GM18868 (cell line): ENCODE results near the gene ACSM2B.
"Not testable (repeated sequence)": the region's sequence is repeated elsewhere in the genome, so short reads cannot be mapped to it uniquely, and the experiment has no call there.

Experiments
- ATAC-seq: cut with Tn5 transposase; IDR thresholded peaks from one replicate; pipeline ENCODE4 v1.9.1; 2021; ENCODE audit warnings: mild to moderate bottlenecking, moderate library complexity; ENCODE audit not compliant: unreplicated experiment

ACSM2B gene

GRCh38 chr16:20576145-20576544 lies at the start of gene ACSM2B:
Gene ACSM2B, minus strand, starts transcription at chr16:20576367. Its CDS starts 11,522 bp downstream, at chr16:20564845.
- not testable (repeated sequence) for ATAC-seq

GRCh38 chr16:20624882-20625807 lies 49.0 kb upstream of the ACSM2B start:
- no peak for ATAC-seq

DNA sequence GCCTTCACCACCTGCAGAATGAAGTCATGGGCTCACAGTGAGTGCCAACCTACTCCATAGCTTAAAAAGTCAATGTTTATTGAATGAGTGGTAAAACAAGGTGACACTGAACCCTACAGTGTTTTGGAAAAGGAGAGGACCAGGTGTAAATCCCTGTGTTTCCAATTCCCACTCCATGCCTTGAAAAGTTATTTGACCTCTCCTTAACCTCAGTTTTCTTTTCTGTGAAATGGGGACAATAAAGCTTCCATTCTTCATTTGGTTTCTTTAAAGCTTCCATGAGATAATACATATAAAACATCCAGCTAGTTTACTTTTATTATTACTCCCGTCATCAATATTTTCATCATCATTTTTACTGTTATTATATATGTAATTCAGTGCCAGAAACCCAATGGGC lies 48.0 kb upstream of the ACSM2B start:
- ATAC-seq, result no peak

- ATAC-seq, result no peak
These were observed 46.3 kb upstream of the ACSM2B start for GRCh38 chr16:20622498-20622870.

- no peak for ATAC-seq
These were observed 45.2 kb upstream of the ACSM2B start for GRCh38 chr16:20621406-20621805.

- no peak for ATAC-seq
These were observed 44.6 kb upstream of the ACSM2B start for GRCh38 chr16:20620770-20621169.

DNA sequence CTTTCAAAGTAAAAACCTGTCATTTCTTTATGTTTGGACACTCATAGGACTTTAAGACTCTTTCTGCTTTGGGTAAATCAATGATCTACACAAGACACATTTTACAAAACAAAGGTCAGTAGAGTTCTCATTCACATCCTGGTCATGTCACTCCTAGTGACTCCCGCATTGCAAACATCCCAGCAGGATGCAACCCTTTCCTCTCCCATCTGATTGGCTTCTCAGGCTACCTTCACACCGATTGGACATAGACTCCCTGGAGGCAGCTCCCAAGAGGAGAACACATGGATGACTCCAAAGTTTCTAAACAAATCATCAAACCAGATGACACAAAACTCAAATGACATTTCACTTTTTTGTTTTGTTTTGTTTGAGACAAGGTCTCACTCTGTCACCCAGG lies 43.8 kb upstream of the ACSM2B start:
- ATAC-seq, result no peak

DNA sequence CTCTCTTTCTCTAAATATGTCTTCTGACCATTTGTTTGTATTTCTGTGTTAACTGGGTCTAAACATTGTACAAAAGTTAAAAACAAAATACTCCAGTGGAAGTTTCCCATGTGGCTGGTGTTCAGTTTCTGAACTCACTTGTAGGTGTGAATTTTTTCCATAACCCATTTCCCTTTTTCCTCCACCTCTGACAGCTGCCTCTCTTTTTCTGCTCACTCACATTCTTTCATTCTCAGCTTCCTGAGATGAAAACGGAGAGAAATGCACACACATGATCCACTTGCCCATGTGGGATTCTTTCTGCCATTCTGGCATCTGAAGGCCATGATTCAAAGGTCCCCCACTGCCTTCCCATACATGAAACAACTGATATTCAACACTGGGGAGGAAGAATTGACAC lies 41.1 kb upstream of the ACSM2B start:
- ATAC-seq, result no peak

DNA sequence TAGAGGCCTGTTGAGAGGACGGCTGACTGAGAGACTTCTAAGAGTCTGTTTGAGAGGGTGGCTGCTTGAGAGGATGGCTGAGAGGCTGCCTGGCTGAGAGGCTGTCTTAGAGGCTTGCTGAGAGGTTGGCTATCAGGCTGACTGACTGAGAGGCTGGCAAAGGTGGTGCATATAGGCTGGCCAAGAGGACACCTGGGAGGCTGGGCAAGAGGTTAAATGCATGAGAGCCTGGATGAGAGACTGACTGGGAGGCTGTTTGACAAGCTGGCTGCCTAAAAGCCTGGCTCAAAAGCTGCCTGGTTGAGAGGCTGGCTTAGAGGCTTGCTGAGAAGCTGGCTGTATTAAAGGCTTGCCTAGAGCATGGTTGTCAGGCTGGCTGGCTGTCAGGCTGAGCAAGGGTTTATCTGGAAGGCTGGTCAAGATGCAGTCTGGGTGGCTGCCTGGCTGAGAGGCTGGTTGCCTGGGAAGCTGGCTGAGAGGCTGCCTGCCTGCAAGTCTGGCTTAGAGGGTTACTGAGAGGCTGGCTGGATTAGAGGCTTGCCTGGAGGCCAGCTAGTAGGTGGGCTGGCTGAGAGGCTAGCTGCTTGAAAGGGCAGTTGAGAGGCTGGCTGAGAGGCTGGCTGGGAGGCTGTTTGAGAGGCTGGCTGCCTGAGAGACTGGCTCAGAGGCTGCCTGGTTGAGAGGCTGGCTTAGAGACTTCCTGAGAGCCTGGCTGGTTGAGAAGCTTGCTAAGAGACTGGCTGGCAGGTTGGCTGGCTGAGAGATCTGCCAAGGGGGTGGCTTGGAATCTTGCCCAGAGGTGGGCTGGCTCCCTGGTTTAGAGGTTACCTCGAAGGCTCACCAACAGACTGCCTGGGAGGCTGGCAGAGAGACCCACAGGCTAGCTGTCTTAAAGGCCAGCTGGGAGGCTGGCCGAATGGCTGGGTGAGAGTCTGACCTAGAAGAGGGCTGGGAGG lies 38.3 kb upstream of the ACSM2B start:
- ATAC-seq, result no peak

- ATAC-seq, result no peak
These were observed 37.5 kb upstream of the ACSM2B start for GRCh38 chr16:20613481-20614185.

- no peak for ATAC-seq
These were observed 36.6 kb upstream of the ACSM2B start for GRCh38 chr16:20612551-20613480.

DNA sequence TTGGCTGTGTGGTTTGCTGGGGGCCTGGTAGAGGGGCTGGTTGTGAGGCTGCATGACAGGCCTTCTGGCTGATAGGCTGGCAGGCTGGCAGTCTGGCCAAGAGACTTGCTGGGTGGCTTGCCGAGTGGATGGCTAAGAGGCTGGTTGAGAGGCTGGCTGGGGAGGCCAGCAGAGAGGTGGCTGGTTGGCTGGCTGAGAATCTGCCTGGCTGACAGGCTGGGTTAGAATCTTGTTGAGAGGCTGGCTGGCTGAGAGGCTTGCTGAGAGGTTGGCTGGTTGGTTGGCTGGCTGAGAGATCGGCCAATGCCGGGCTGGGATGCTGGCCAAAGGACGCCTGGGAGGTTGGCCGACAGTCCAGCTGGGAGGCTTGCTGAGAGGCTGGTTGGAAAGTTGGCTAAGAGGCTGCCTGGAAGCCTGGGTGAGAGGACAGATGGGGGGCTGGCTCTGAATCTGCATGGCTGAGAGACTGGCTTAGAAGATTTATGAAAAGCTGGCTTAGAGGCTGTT lies 35.9 kb upstream of the ACSM2B start:
- ATAC-seq, result no peak

GRCh38 chr16:20611350-20611902 lies 35.3 kb upstream of the ACSM2B start:
- ATAC-seq, result no peak

DNA sequence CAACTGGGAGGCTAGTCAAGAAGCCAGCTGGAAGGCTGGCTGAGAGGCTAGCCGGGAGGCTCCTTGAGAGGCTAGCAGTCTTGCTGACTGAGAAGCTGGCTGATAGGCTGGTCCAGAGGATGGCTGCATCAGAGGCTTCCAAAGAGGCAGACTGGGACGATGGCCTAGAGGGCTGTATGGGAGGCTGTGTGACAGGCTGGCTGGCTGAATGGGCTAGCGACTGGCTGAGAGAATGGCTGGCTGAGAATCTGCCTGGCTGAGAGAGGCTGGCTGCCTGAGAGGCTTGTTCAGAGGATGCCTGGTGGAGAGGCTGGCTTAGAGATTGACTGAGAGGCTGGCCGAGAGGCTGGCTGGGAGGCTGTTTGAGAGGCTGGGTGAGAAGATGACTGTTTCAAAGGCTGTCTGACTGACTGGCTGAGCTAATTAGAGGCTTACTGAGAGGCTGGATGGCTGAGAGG lies 34.8 kb upstream of the ACSM2B start:
- ATAC-seq, result no peak

- no peak for ATAC-seq
These were observed 34.2 kb upstream of the ACSM2B start for GRCh38 chr16:20610211-20610891.

DNA sequence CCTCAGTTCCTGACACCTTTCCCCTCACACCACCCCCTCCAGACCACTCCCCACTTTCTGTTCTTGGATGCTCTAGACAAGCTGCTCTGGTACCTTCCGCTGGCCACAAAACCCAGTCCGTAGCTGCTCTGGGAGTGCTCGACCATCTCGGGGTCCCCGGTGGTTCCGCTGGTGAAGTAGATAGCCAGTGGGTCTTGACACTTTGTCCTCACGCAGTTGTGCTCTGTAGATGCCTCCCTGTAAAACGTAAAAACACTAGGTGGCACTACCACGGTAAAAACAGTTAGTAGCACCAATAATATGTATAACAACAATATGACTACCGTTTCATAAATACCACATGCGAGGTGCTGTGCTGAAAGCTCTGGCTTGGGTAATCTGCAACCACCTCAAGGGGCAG lies 26.0 kb upstream of the ACSM2B start:
- not testable (repeated sequence) for ATAC-seq

DNA sequence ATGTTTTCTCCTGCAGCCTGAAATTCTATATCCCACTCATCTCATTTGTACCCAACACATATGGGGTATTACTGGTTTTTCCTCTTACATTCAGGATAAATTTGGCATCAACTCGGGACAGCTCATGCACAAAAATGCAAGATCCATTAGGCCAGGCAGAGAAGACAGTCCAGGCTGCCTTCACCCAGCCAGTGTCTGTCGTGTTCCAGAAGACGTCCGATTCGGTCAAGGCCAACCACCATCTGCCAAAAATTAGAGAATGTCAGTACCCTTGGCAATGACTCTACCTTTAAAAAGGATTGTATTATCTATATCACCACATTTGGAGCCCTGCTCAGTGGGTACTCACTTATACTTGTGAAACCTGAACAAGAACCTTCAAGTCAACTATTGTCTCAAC lies 23.3 kb upstream of the ACSM2B start:
- not testable (repeated sequence) for ATAC-seq

DNA sequence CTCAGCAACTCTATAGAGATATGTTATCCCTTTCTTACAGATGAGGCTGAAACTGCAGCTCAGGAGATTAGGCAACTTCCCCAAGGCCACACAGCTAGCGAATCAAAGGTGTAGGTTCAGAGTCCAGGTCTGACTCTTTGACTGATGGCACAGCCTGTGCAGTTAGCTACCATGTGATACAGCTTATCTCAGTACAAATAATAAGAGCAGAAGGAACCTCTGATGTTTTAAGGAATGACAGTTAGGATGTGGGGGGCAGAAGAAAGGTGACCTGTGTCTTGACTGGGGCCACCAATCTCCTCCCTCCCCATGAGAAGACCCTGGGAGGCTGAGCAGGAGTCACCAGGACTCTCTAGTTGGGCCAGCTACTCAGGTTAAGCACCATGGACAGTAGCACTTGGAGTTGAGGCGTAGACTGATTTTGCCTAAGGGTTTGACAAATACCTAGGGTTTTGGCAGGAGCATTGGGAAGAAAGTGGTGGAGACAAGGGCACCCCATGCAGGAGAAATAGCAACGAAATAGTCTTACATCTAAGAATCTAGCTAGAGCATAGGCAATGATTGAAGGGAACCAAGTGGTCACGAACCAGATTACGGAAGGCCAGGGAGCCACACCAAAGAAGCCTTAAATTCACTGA lies 22.8 kb upstream of the ACSM2B start:
- no peak for ATAC-seq
